Activated T-cell treated with anti-CD3 and anti-CD28 coated beads, Interleukin-2, amount 50 U/mL, for 48 hours (primary cell): ENCODE data around the gene TSPAN5.
"Not testable (repeated sequence)": the region's sequence is repeated elsewhere in the genome, so short reads cannot be mapped to it uniquely, and the experiment has no call there.

Source experiments
- DNase-seq, 2 experiments: peaks; one replicate each; pipeline ENCODE4 v3.0.0-alpha.2; 2020

TSPAN5 gene

GRCh38 chr4:98482847-98483806 is 175.3 kb downstream of the TSPAN5 start:
- DNase-seq = peak; percentile 65 to 76

GRCh38 chr4:98482503-98482846 is 175.9 kb downstream of the TSPAN5 start:
- DNase-seq = no peak

GRCh38 chr4:98481167-98481566 is 177.2 kb downstream of the TSPAN5 start:
- no peak for DNase-seq

GRCh38 chr4:98480535-98480934 is 177.9 kb downstream of the TSPAN5 start:
- no peak for DNase-seq

GRCh38 chr4:98479590-98479989 is 178.8 kb downstream of the TSPAN5 start:
- not testable (repeated sequence) for DNase-seq

- DNase-seq = no peak
Measured at GRCh38 chr4:98476891-98477290, 181.5 kb downstream of the TSPAN5 start.

GRCh38 chr4:98474408-98474844 is 184.0 kb downstream of the TSPAN5 start:
- DNase-seq = no peak

- DNase-seq = no peak
Measured at GRCh38 chr4:98473046-98473445, 185.4 kb downstream of the TSPAN5 start.

- DNase-seq = no peak
Measured at GRCh38 chr4:98470831-98471230, 187.6 kb downstream of the TSPAN5 start.

GRCh38 chr4:98470366-98470765 is 188.0 kb downstream of the TSPAN5 start:
- no peak for DNase-seq

GRCh38 chr4:98469771-98470170 is 188.6 kb downstream of the TSPAN5 start:
- DNase-seq = no peak

GRCh38 chr4:98468709-98469108 is 189.7 kb downstream of the TSPAN5 start:
- DNase-seq = no peak

GRCh38 chr4:98467627-98468072 is 190.8 kb downstream of the TSPAN5 start:
- DNase-seq = peak; percentile 77

GRCh38 chr4:98466868-98467599 is 191.4 kb downstream of the TSPAN5 start:
- DNase-seq = no peak

GRCh38 chr4:98462487-98462886 is 195.9 kb downstream of the TSPAN5 start:
- DNase-seq = no peak

GRCh38 chr4:98461121-98461865 is 197.1 kb downstream of the TSPAN5 start:
- DNase-seq = not testable (repeated sequence)

GRCh38 chr4:98457422-98457821 is 201.0 kb downstream of the TSPAN5 start:
- DNase-seq = not testable (repeated sequence)

GRCh38 chr4:98452091-98452490 is 206.3 kb downstream of the TSPAN5 start:
- no peak for DNase-seq

GRCh38 chr4:98448908-98449307 is 209.5 kb downstream of the TSPAN5 start:
- DNase-seq = no peak

GRCh38 chr4:98447648-98448047 is 210.8 kb downstream of the TSPAN5 start:
- DNase-seq = peak in 1 of 2 experiments; percentile 31

- peak; percentile 67 to 75 for DNase-seq
Measured at GRCh38 chr4:98446499-98447375, 211.7 kb downstream of the TSPAN5 start.

- DNase-seq = no peak
Measured at GRCh38 chr4:98444371-98444770, 214.0 kb downstream of the TSPAN5 start.
